KG1 (cell line): ENCODE measurements around the gene OCRL.

ENCODE experiments used
- DNase-seq: peaks from one replicate; lab custom pipeline; 2025; lab: John Stamatoyannopoulos, UW

Gene OCRL

DNA sequence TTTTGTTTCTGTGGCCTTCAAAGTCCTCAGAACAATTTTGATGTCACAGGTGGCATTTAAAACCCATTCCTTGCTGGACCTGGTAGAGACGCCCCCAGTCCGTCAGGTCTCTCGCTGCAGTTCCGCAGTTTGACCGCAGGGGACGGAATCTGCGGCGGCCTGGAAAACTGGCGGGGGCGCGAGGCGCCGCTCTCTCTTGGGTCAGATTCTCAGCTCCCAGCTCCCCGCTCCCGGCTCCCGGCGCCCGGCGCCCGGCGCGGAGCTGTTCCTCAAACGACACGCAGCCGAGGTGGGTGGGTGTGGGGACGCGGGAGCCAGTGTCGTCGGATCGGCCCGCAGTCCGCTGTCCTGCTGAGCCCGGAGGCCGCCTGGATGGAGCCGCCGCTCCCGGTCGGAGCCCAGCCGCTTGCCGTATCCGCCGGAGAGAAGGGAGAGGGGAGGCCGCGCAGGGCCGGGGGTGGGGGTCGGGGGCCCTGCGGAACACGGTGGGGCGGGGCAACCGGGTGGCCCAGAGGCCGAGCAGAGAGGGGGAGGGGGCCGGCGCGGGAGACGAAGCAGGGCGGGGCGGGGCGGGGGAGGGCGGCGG is at the start of gene OCRL:
TSS of gene OCRL (plus strand) at position 192 of the 586 bp plus-strand sequence. CDS start at position 373, 181 bp downstream.
- DNase-seq = peak; percentile 5

DNA sequence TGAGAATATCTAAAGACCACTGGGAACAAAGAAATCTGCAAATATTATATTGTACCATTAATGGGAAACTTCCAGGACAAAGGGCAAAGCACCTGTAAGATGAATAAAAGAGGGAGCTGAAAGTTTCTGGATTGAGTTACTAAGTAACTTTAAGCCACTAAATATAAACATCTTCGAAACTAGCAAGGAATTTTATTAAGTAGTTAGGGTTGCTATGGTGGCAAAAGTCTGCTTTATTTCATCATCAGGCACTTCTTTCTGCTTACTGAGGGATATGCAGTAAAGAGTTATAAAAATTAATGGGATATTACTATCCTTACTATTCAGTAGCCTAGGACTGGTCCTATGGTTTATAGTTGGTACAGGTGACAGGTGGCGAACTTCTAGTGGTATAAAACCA is 49.7 kb upstream of the OCRL start:
- DNase-seq = no peak

GRCh38 chrX:129493643-129494042 is 46.4 kb upstream of the OCRL start:
- no peak for DNase-seq

GRCh38 chrX:129494887-129495286 is 45.2 kb upstream of the OCRL start:
- DNase-seq = no peak

DNA sequence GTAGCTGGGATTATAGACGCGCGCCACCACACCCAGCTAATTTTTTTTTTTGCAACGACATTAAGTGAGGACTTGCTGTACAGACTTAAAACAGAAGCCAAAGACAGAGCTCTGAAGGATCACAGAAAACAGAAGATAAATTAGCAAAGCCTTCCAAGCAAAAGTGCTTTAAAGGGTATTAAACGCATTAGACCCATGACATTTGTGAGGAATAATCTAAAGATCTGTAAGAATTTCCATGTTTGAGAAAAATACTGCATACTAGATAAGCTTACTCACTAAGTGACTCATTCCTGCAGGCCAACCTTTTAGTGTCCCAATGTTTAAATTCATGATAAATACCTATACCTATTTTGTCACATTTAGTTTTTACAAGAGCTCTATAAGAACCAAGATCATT is 44.2 kb upstream of the OCRL start:
- DNase-seq = no peak

GRCh38 chrX:129496625-129497024 is 43.4 kb upstream of the OCRL start:
- DNase-seq = no peak

DNA sequence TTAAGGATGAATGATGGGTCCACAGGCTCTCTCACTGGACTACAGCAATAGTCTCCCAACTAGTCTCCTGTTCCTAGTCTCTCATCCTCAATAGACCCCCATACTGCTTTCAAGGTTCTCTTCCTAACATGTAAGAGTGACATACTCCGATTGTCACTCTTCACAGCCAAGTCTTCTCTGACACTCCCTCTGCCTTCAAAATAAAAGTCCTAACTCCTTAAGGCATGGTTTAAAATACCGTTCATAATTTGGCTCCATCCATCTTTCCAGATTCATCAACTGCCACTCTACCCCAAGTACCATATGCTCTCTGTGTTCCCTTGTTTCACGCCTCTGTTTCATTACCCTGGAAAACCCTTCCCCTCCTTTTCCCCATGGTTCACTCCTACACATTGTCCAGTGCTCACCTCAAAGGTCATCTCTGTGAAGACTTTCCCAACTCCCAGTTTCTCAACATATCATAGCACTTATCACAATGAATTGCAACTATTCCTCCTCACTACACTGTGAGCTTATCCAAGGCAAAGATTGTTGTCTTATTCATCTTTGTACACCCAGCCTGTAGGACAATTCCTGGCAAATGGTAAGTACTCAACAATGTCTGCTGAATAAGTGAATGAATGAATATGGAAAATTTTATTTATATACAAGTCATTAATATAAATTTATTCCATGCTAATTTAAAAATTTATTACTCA is 42.8 kb upstream of the OCRL start:
- no peak for DNase-seq

- DNase-seq = no peak
These were observed 29.7 kb upstream of the OCRL start for GRCh38 chrX:129510331-129510730.

GRCh38 chrX:129511689-129512088 is 28.4 kb upstream of the OCRL start:
- DNase-seq = no peak

DNA sequence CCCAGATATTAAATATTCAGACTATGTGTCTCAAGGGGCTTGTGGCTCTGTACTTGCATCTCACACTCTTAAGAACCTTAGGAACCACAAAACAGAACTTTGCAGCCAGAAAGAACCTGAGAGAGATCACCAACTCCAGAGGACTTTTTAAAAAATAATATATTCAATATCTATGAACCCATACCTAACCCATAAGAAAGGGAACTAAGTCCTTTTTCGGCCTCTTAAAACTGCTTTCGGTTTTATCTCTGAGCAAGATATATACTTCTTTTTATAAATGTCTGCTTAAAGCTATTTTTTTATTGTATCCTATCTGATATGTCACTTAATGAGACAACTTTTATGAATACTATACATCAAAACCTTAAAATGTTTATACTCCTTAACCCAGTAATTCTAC is 27.6 kb upstream of the OCRL start:
- no peak for DNase-seq

DNA sequence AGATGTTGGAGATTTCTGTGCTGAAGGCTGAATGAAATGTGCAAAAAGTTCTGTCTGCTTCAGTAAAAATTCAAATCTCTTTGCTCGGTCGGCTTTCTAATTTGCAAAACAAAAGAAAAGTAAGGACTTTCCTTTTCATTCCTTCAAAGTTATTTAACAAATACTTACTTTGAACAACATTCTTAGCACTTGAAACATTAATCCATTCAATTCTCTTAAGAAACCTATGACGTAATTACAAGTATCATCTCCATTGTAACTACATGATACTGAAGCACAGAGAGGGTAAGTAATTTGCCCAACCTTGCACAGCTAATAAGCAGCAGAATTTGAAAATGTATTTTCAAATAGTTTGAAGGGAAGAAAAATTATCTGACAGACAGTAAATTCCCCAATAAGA is 23.7 kb upstream of the OCRL start:
- no peak for DNase-seq

- DNase-seq = no peak
These were observed 19.9 kb upstream of the OCRL start for GRCh38 chrX:129520151-129520550.

DNA sequence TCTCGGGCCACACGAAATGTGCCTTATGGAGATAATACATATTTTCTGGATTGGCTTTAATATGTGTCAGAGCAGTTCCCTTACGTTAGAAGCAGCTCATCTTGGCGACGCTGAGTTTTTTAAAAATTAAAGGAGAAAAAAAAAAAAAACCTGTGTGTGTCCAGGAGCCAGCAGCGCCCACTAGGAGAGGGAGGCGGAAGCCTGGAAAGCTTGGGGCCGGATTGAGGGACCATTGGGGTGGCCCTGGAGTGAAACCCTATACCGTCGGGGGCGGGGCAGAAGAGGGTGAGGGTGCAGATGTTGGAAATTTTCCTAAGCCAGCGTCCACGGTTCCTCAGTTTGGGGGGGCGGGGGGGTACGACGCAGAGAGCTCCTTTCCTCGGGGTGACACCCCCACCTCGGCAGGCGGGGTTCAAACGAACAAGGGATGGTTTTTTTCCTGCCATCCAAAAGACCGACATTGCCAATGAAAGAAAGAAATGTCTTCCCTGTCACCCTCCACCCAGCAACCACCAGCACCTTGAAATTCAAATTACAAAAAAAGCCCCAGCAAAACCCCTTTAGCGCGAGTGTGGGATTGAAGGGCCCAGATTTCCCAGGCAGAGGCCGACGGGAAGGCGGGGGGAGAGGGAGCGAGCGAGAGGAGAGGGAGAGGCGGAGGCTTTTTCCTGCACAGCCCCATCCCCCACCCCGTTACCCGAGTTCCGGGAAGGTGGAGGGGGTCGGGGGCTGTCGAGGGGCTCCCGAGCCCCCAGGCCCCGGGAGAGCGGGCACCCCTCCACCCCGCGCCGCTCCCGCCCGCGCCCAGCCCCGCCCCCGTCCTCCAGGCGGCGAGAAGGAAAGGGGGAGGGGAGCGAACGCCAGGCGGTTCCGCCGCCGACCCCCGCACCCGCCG is 17.6 kb upstream of the OCRL start:
- DNase-seq = no peak

DNA sequence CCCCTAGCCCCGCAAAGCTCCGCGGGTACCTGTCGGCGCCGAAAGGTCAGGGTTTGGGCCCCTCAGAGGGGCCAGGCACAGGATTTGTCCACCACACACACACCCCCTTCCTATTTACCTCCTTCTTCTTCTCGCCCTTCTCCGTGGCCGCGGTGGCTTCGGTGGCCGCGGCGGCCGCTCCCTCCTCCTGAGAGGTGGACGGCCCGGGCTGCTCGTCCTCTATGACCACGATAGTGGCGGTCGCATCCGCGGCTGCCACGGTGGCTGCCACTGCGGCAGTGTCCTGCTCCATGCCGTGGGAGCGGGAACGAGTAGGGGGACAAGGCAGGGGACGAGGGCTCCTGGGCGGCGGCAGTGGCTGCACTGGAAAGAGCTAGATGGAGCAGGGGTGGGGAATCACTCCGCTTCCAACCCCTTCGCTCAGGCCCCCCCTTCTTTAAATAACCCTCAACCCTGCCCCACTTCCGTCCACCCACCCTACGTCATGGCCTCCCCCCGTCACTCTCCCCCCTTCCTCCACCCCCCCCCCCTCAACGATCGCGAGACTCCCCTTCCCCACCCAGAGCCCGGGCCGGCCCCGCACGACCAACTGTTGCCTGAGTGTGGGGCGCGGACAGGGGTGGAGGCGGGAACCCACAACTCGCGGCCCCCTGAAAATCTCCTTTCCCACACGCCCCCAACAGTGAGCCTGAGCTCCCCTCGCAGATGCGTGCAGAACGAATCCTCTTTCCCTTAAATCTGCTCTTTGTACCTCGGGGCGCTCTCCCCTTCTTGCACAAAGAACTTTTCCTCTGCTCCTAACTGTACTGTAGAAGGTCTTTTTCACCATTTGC is 16.8 kb upstream of the OCRL start, which contains the start of gene SMARCA1:
TSS of gene SMARCA1 (minus strand) at position 412 of the 833 bp plus-strand sequence. CDS start at position 292, 120 bp downstream.
- no peak for DNase-seq

DNA sequence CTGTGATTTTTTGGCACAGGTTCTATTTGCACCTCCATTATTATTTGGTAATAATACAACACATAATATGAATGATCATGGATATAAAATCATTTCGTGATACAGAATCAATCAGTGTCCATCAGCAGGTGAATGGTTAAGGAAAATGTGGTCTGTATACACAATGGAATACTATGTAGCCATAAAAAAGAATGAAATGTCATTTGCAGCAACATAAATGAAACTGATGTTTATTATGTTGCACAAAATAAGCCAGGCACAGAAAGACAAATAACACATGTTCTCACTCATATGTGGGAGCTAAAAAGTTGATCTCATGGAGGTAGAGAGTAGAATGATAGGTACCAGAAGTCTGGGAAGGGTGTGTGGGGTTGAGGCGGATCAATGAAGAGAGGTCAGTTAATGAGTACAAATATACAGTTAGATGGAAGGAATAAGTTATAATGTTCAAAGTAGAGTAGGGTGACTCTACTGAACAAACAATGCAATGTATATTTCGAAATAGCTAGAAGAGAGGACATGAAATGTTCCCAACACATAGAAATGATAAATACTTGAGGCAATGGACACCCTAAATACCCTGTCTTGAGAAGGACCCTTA is 15.7 kb upstream of the OCRL start:
- no peak for DNase-seq

DNA sequence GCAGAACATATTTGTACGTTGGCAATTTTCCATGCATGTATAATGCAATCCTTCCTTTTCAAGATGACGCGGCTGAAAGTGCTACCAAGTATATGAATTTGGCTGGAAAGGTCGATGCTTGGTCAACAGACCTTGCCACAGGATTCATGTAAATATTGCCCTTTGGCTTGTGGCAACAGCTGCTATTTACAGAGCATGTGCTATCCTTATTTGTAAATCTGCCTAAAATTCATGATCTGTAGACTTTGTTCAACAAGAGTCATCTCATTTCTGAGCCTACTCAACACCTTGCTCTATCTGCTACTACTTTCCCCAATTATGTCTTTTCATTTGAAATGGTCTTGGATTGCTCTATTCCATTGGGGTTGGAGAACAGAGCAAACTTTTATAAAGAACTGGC is 14.9 kb upstream of the OCRL start:
- no peak for DNase-seq

GRCh38 chrX:129525896-129526295 is 14.2 kb upstream of the OCRL start:
- DNase-seq = no peak

- DNase-seq = no peak
These were observed 10.3 kb upstream of the OCRL start for GRCh38 chrX:129529685-129530281.

DNA sequence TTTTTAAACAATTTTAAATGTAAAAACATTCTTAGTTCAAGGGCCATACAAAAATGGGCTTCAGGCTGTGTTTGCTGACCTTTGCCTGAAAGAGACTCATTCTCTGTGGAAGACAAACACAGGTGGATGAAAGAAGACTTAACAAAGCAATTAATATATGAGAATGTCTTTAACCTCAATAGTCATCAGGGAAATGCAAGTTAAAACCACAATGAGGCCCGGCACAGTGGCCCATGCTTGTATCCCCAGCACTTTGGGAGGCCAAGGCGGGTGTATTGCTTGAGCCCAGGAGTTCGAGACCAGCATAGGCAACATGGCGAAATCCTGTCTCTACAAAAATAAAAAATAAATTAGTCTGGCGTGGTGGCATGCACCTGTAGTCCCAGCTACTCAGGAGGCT is 9.6 kb upstream of the OCRL start:
- no peak for DNase-seq

DNA sequence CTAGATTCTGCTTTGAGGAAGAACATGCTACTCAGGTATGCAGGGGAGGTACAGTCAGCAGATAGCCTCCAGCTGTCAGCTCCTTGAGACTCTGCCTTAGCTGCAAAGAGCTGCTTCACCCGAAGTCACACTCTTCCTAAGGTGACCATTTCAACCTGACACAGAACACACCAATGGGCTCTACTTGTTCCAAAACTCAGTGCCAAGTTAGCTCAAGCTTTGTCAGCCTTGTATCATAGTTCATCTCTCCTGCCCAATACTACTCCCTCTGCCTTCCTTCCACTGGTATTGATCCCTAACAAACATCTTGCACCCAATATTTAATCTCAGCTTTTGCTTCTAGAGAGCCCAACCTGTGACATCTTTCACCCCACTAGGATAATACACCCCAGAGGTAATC is 8.9 kb upstream of the OCRL start:
- DNase-seq = no peak
